OCI-LY7 (cell line): Measurements from ENCODE around the gene NDUFS5.

Experiments used
- CTCF ChIP-seq: fragments of 200-600 bp; sonication (generic); conservative IDR thresholded peaks from 2 replicates; pipeline ENCODE4 v1.5.1; 2014; ENCODE audit warnings: mild to moderate bottlenecking, antibody characterized with exemption, low read length, moderate library complexity, mixed read lengths
- EZH2phosphoT487 ChIP-seq: fragments of 200-600 bp; sonication (generic); IDR thresholded peaks from 2 replicates; pipeline ENCODE4 v1.6.1; 2018; ENCODE audit warnings: low read depth, borderline replicate concordance, mild to moderate bottlenecking, mixed run types, antibody characterized with exemption, low read length, moderate library complexity, mixed read lengths

- TF ChIP-seq CTCF (no peak), EZH2phosphoT487 (no peak)
Observed at GRCh38 chr1:39080269-39080826, 54.2 kb downstream of the NDUFS5 start.
